Activated CD4-positive, alpha-beta T cell treated with anti-CD3 and anti-CD28 coated beads, Interleukin-2, amount 50 U/mL, for 24 hours (primary cell): Measurements from ENCODE around the gene NPIPB4.
"Not testable (repeated sequence)": the region's sequence is repeated elsewhere in the genome, so short reads cannot be mapped to it uniquely, and the experiment has no call there.

Source experiments
- DNase-seq, 2 donors: peaks; one replicate each; pipeline ENCODE4 v3.0.0-alpha.2; 2020; ENCODE audit warnings: low read depth in 1 of 2, low spot score in 1 of 2

The NPIPB4 gene

DNA sequence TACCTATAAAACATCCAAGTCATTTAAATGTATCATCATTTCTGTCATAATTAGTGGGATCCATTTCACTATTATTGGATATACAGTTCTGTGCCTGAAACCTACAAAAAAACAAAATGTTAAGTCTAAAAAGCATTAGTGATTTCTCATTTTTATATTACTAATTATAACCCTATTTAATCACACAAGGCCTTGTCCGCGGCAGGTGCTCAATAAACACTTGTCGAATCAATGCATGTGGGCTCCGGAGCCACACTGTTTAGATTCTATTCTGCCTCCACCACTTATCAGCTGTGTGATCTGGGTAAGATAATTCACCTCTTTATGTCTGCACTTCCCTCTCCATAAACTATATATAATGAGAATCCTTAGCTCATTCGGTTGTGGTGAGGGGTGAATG lies at the start of gene NPIPB4:
NPIPB4 (minus strand) TSS at position 101 of the 400 bp plus-strand sequence. CDS start 378 bp downstream, outside the sequence.
- not testable (repeated sequence) for DNase-seq

- DNase-seq: not testable (repeated sequence)
Measured at GRCh38 chr16:21898998-21899397, 41.4 kb upstream of the NPIPB4 start.

DNA sequence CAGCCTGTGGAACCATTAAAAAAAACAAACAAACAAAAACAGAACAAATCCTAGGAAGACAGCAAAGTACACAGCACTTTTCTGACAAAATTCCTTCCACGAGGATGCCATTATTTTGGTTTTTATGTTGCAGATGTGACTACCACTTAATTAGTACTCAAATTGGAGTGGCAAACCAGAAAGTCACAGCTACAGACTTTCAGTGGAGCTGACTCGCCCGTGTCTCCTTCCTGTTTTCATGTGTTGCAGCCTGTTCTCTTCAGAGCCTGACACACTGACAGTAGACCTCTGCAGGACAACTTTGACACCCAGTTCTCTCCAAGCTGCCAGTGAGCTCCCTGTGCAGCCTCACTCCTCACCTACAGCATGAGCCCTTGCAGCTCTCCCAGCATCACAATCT lies 24.4 kb upstream of the NPIPB4 start:
- not testable (repeated sequence) for DNase-seq

DNA sequence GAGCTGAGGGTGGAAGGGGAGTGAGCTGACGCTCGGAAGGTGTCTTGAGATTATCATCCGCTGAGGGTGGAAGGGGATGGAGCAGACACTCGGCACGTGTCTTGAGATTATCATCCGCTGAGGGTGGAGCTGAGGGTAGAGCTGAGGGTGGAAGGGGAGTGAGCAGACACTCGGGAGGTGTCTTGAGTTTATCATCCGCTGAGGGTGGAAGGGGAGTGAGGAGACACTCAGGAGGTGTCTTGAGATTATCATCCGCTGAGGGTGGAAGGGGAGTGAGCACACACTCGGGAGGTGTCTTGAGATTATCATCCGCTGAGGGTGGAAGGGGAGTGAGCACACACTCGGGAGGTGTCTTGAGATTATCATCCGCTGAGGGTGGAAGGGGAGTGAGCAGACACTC lies 20.4 kb downstream of the NPIPB4 start:
- DNase-seq: not testable (repeated sequence)

GRCh38 chr16:21836334-21836733 lies 21.2 kb downstream of the NPIPB4 start:
- not testable (repeated sequence) for DNase-seq

- not testable (repeated sequence) for DNase-seq
Measured at GRCh38 chr16:21835747-21836146, 21.8 kb downstream of the NPIPB4 start.

DNA sequence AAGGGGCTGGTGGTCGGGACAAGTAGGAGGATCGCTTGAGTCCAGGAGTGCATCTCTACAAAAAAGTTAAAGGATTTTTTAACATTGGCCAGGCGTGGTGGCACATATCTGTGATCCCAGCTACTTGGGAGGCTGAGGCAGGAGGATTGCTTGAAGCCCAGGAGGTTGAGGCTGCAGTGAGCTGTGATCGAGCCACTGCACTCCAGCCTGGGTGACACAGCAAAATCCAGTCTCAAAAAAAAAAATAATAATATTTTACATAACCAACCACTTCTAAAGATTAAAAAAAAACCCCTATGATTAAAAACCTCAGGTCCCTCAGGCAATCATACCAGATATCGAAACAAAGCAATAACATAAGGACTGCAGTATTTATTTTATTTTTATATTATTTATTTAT lies 23.3 kb downstream of the NPIPB4 start:
- DNase-seq: not testable (repeated sequence)

DNA sequence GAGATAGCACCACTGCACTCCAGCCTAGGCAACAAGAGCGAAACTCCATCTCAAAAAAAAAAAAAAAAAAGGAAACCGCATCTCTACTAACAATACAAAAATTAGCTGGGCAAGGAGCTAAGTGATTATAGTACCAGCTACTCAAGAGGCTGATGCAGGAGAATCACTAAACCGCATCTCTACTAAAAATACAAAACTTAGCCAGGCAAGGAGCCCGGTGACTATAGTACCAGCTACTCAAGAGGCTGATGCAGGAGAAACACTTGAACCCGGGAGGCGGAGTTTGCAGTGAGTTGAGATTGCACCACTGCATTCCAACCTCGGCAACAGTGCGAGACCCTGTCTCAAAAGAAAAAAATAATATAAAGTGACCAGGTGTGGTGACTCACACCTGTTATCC lies 27.6 kb downstream of the NPIPB4 start:
- DNase-seq: not testable (repeated sequence)

- DNase-seq: not testable (repeated sequence)
Measured at GRCh38 chr16:21826067-21826706, 31.4 kb downstream of the NPIPB4 start.

GRCh38 chr16:21825526-21825925 lies 32.0 kb downstream of the NPIPB4 start:
- not testable (repeated sequence) for DNase-seq

- DNase-seq: not testable (repeated sequence)
Measured at GRCh38 chr16:21823258-21823657, 34.3 kb downstream of the NPIPB4 start.

DNA sequence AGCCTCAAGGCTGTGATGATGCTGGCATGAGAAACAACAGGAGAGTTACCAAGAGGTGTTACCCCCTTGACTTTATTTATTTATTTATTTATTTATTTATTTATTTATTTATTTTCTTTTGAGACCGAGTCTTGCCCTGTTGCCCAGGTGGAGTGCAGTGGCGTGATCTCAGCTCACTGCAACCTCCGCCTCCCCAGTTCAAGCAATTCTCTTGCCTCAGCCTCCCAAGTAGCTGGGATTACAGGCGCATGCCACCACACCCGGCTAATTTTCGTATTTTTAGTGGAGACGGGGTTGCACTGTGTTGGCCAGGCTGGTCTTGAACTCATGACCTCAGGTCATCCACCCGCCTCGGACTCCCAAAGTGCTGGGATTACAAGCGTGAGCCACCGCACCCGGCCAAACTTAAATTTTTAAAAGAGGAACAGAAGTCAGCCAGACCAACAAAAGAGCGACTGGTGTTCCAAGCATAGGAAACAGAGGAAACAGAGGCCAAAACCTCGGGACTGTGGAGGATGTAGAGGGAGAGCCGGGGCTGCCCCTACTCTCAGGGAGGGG lies 36.6 kb downstream of the NPIPB4 start:
- DNase-seq: not testable (repeated sequence)

DNA sequence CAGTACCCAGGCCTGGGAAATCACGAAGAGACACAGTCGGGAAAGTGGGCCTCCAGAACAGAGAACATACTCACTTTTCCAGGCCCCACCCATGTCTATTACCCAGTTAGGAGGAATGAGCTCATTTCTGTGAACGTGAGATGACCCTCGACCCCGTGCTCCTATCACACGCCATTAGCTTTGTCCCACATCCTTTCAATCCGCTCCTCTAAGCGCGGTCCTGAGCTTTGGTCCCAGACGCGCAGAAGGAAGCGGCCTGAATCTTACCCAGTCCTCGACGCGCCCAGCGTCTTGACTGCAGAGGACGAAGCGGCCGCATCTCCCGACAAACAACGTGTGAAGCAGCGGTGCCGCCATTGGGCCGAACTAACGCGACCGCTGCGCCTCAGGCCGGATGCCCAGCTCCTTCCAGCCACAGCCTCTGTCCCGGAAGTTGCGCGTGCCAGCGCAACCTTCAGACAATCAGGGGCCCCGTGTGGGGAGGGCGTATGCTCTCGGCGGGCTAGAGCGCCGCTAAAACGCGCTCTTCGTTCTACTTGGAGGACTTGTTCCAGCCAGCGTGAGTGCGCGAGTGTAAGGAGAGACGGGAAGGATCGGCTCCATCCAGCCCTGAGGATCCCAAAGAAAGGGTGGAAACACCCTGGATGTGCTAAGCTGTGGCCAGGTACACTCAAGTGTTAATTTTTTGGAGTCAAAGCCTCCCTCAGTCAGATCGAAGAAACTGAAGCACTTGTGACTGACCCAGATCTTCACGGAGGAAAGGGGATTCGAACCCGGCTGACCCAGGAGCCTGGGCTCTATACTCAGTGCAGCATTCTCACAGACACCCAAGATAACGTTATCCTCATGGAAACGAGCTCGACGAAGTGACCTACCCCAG lies 37.3 kb downstream of the NPIPB4 start:
- DNase-seq: peak; percentile 47 to 65

DNA sequence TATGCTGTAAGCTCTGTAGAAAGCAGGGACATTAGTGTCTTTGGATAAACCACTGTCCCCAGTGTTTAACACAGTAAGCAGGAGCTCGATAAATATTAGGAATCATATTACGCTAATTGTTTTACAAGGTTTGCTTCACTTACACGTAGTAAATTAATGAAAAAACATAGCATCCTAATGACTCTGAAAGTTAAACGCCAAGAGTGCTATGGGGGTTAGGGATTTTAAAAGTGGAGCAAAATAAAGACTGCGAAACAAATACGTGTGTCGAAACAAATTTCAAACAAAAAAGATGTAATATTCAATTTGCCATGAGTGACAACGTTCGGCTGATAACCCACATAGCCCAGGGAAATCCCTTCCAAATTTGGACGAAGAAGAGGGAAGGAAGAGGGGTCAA lies 37.9 kb downstream of the NPIPB4 start:
- DNase-seq: not testable (repeated sequence)

DNA sequence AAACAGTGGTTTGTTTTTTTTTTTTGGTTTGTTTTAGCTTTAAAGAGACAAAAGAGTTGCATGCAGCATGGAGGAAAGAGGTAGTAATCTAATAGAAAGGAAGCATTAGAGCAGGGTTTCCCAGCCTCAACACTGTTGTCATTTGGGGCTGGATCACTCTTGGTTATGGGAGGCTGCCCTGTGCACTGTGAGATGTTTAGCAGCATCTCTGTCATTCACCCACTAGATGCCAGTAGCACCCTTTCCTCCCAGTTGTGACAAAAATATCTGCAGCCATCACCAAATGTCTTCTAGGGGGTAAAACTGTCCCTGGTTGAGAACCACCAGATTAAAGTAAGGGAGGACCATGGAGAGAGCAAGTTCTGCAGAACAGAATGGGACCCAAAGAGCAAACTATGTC lies 40.5 kb downstream of the NPIPB4 start:
- not testable (repeated sequence) for DNase-seq

GRCh38 chr16:21815694-21816093 lies 41.9 kb downstream of the NPIPB4 start:
- DNase-seq: not testable (repeated sequence)

- DNase-seq: not testable (repeated sequence)
Measured at GRCh38 chr16:21802375-21802663, 55.2 kb downstream of the NPIPB4 start.

- not testable (repeated sequence) for DNase-seq
Measured at GRCh38 chr16:21801538-21802374, 55.8 kb downstream of the NPIPB4 start.

GRCh38 chr16:21798601-21799000 lies 59.0 kb downstream of the NPIPB4 start:
- not testable (repeated sequence) for DNase-seq

DNA sequence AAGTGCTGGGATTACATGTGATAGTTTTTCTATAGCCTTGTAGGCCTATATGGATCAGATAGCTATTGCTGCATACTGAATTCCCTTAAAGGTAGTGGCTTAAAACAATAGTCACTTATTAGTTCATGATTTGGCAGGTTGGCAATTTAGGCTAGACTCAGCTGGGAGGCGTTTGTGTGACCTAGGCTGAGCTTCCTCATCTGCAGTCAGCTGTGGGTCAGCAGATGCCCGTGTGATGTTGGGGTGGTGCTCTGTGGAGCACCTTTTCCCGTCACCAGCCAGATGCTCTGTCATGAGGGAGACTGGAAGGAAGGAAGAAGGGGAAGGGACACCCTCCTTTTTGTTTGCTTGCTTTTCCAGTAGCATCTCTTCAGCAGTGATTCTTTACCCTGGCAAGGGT lies 64.2 kb downstream of the NPIPB4 start:
- not testable (repeated sequence) for DNase-seq

- DNase-seq: not testable (repeated sequence)
Measured at GRCh38 chr16:21790506-21790905, 67.0 kb downstream of the NPIPB4 start.
